ENCODE results near the gene NEFH.

NEFH gene

GRCh38 chr22:29503811-29504372 is 23.9 kb downstream of the NEFH start:
- DNase-seq = no peak

GRCh38 chr22:29509298-29509697 is 29.3 kb downstream of the NEFH start:
- DNase-seq = no peak

GRCh38 chr22:29509815-29510214 is 29.8 kb downstream of the NEFH start:
- no peak for DNase-seq

- DNase-seq = no peak
Observed at GRCh38 chr22:29510542-29510941, 30.5 kb downstream of the NEFH start.

- no peak for DNase-seq
Observed at GRCh38 chr22:29511126-29511862, 31.3 kb downstream of the NEFH start.

GRCh38 chr22:29512031-29512430 is 32.0 kb downstream of the NEFH start:
- DNase-seq = no peak

- no peak for DNase-seq
Observed at GRCh38 chr22:29517215-29517908, 37.3 kb downstream of the NEFH start.

GRCh38 chr22:29518427-29518826 is 38.4 kb downstream of the NEFH start:
- no peak for DNase-seq

- no peak for DNase-seq
Observed at GRCh38 chr22:29519996-29520395, 40.0 kb downstream of the NEFH start.

GRCh38 chr22:29520851-29521250 is 40.8 kb downstream of the NEFH start:
- DNase-seq = no peak

- DNase-seq = no peak
Observed at GRCh38 chr22:29521526-29521925, 41.5 kb downstream of the NEFH start.

- DNase-seq = no peak
Observed at GRCh38 chr22:29523761-29524160, 43.7 kb downstream of the NEFH start.

- DNase-seq = no peak
Observed at GRCh38 chr22:29524442-29525191, 44.6 kb downstream of the NEFH start.

GRCh38 chr22:29528144-29528543 is 48.1 kb downstream of the NEFH start:
- DNase-seq = no peak

- no peak for DNase-seq
Observed at GRCh38 chr22:29530716-29531115, 50.7 kb downstream of the NEFH start.

- DNase-seq = no peak
Observed at GRCh38 chr22:29531419-29531818, 51.4 kb downstream of the NEFH start.

- no peak for DNase-seq
Observed at GRCh38 chr22:29536411-29536810, 56.4 kb downstream of the NEFH start.

GRCh38 chr22:29539105-29539504 is 59.1 kb downstream of the NEFH start:
- DNase-seq = no peak
